ENCODE measurements around the gene MGST3.

DNA sequence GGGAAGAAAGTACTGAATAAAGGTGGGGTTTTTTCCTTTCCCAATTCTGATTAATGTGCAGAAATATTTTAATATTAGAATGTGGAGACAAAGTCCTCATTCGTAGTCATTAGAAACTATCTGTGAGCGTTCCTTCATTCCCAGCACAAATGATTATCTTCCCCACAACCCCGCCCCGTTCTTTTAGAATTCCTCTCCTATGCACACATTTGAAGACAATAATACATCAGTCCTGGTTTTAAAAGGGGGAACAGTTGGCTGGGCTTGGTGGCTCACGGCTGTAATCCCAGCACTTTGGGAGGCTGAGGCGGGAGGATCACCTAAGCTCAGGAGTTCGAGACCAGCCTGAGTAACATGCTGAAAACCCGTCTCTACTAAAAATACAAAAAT, 66.5 kb downstream of the MGST3 start:
- TF ChIP-seq POLR2A (IDR thresholded peaks at IDR 0.05; ENCODE audit: low read depth, low read length) (no peak), FOS (IDR thresholded peaks at IDR 0.05; ENCODE audit: low read depth, low read length) (no peak), SMC3 (IDR thresholded peaks at IDR 0.05; ENCODE audit: low read depth, low read length) (no peak), RCOR1 (IDR thresholded peaks at IDR 0.05; ENCODE audit: insufficient replicate concordance, low read length) (no peak), RAD21 (IDR thresholded peaks at IDR 0.05; ENCODE audit: low read length) (no peak), BHLHE40 (IDR thresholded peaks at IDR 0.05; ENCODE audit: low read depth, low read length) (no peak), MXI1 (IDR thresholded peaks at IDR 0.05; ENCODE audit: borderline replicate concordance, low read depth, low read length) (no peak), CEBPB (IDR thresholded peaks at IDR 0.05; ENCODE audit: low read depth, low read length) (no peak), MAFK (IDR thresholded peaks at IDR 0.05; ENCODE audit: low read depth, low read length) (no peak), RFX5 (IDR thresholded peaks at IDR 0.05; ENCODE audit: low read depth, low read length) (no peak)
- TF ChIP-seq, protein P1, sequence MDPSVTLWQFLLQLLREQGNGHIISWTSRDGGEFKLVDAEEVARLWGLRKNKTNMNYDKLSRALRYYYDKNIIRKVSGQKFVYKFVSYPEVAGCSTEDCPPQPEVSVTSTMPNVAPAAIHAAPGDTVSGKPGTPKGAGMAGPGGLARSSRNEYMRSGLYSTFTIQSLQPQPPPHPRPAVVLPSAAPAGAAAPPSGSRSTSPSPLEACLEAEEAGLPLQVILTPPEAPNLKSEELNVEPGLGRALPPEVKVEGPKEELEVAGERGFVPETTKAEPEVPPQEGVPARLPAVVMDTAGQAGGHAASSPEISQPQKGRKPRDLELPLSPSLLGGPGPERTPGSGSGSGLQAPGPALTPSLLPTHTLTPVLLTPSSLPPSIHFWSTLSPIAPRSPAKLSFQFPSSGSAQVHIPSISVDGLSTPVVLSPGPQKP (IDR thresholded peaks at IDR 0.05; ENCODE audit: borderline replicate concordance, low read depth, low read length): no peak
- TF ChIP-seq, protein P2, sequence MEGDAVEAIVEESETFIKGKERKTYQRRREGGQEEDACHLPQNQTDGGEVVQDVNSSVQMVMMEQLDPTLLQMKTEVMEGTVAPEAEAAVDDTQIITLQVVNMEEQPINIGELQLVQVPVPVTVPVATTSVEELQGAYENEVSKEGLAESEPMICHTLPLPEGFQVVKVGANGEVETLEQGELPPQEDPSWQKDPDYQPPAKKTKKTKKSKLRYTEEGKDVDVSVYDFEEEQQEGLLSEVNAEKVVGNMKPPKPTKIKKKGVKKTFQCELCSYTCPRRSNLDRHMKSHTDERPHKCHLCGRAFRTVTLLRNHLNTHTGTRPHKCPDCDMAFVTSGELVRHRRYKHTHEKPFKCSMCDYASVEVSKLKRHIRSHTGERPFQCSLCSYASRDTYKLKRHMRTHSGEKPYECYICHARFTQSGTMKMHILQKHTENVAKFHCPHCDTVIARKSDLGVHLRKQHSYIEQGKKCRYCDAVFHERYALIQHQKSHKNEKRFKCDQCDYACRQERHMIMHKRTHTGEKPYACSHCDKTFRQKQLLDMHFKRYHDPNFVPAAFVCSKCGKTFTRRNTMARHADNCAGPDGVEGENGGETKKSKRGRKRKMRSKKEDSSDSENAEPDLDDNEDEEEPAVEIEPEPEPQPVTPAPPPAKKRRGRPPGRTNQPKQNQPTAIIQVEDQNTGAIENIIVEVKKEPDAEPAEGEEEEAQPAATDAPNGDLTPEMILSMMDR (conservative IDR thresholded peaks at IDR 0.05; ENCODE audit: low read depth, low read length): no peak
